Subcutaneous adipose tissue (tissue), 4 donors: ENCODE results near the gene CMIP. TPM values are rescaled to one million over a fixed set of nuclear protein-coding genes. Genes with fewer than 3 reads are reported as not detected.

Experiments used
- CTCF ChIP-seq: fragments of 450-650 bp; IDR thresholded peaks from one replicate; pipeline ENCODE4 v1.5.1; 2016; ENCODE audit warnings: low read depth, mild to moderate bottlenecking, control low read depth, antibody characterized with exemption, moderate library complexity
- total RNA-seq, 4 donors: library from RNA; depleted of rRNA; stranded (reverse); fragments of >200 nt; gene quantifications; one replicate each; pipeline ENCODE4 v1.1.0, GENCODE V29; 2016

Gene CMIP
- total RNA-seq, 4 donors from 2014 or later, result 19.9 to 40.3 (median 26.0) TPM

- TF ChIP-seq CTCF, result no peak
Measured at GRCh38 chr16:81647527-81647926, 202.9 kb downstream of the CMIP start.

- no peak for TF ChIP-seq CTCF
Measured at GRCh38 chr16:81649561-81650184, 205.1 kb downstream of the CMIP start.

GRCh38 chr16:81650281-81650680 lies 205.7 kb downstream of the CMIP start:
- TF ChIP-seq CTCF, result no peak

DNA sequence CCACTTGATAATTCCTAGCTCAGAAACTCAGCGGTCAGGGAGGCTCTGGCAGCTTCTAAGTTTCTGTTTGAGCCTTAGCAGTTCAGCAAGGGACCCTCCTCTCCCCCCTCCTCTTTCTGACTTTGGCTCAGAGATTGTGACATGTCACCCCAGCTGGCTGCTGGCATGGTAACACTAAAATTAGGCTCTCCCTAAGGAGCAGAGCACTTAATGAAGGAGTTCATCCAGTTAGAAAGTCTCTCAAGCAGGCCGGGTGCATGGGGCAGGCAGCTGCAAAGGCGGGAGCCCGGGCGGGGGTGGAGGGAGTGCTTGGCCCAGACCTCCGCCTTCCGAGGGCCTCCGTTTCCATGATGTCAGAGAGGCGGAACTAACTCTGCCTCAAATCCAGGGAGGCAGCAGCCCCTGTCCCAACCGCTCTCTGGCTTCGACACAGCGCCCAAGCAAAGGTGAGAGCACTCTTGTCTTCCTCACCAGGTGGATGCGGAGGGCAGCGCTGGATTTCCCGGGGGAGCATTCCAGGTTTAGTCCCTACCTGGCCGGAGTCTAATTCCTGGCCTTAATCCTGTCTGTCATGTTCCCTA lies 206.5 kb downstream of the CMIP start:
- TF ChIP-seq CTCF, result no peak

DNA sequence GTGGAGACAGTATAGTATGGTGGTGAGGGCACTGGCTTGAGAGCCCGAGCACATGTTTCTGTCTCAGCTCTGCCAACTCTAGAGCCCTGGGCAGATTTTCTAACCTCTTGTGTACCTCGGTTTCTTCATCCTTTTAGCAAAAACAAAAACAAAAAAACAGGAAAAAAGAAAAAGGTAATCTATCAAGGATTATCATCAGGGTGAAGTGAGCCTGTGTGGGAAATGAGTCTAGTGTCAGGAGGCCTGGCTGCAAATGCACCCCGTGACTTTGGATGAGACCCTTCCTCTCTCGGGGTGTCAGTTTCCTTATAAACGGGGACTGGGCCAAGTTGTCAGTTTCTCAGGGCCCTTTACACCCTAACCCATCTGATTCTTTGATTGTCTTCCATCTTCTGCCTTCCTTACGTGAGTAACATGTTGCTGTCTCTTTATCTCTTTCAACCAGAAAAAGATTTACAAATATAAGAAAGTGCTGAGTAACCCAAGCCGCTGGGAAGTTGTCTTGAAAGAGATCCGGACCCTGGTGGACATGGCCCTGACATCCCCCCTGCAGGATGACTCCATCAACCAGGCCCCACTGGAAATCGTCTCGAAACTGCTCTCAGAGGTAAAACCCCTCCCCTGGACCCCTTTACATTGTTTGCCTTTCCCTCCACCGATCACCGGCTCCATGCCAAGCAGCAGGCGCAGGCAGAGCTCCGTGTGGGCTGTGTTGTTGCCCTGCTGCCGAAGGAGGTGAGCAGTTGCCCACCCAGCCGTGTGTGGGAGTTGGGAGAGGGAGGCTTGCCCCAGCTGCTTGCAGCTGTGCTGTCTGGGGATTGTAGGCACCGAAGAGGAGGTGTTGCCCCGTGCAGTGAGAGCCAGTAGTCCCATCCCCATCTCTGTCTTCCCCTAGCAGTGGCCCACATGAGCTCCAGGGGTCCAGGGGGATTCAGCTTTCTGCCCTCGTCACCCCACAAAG lies 207.4 kb downstream of the CMIP start:
- no peak for TF ChIP-seq CTCF

GRCh38 chr16:81652798-81653505 lies 208.3 kb downstream of the CMIP start:
- TF ChIP-seq CTCF, result no peak
